Muscle of leg (tissue), 11 donors: Measurements from ENCODE around the gene PCSK5. TPM values are rescaled to one million over a fixed set of nuclear protein-coding genes. Genes with fewer than 3 reads are reported as not detected.

Source experiments
- DNase-seq: peaks from one replicate; pipeline ENCODE4 v3.0.0; 2013
- H3K27ac ChIP-seq: one replicate; pipeline ENCODE4 v1.5.1; 2013; ENCODE audit warnings: mild to moderate bottlenecking, low read length, control low read depth
- H3K27me3 ChIP-seq: one replicate; pipeline ENCODE4 v1.6.1; 2013; ENCODE audit warnings: low read length; ENCODE audit not compliant: control insufficient read depth, insufficient read depth
- H3K36me3 ChIP-seq: one replicate; pipeline ENCODE4 v1.6.1; 2013; ENCODE audit warnings: low read length; ENCODE audit not compliant: control insufficient read depth, insufficient read depth
- H3K4me1 ChIP-seq: one replicate; pipeline ENCODE4 v1.6.1; 2013; ENCODE audit warnings: low read length; ENCODE audit not compliant: control insufficient read depth, insufficient read depth
- H3K4me3 ChIP-seq: one replicate; pipeline ENCODE4 v1.5.1; 2013; ENCODE audit warnings: low read length, control low read depth
- H3K9me3 ChIP-seq: replicated peaks from 2 replicates; pipeline ENCODE4 v1.6.1; 2013; ENCODE audit warnings: low read depth, low read length; ENCODE audit not compliant: control insufficient read depth
- WGBS: methylation state at CpG from one replicate; pipeline ENCODE4 v1.1.5; 2013; ENCODE audit warnings: missing lambda C conversion rate; ENCODE audit not compliant: insufficient coverage; 5-methylcytosine and 5-hydroxymethylcytosine counted together
- polyA plus RNA-seq, 8 donors: library from polyadenylated mRNA; unstranded; fragments of 120-200 nt; gene quantifications; one replicate each; pipeline versions ENCODE4 v1.2.1 to v1.2.3, GENCODE V29; 2013; ENCODE audit warnings: inconsistent platforms in 1 of 8, low replicate concordance in 1 of 8; ENCODE audit not compliant: insufficient read length in 8 of 8, insufficient read depth in 1 of 8
- total RNA-seq: library from RNA; stranded (reverse); fragments of 120-200 nt; gene quantifications from one replicate; pipeline ENCODE4 v1.2.4, GENCODE V29; 2013

Gene PCSK5
- total and polyA plus RNA-seq, 9 donors, result 12.9 to 22.1 (median 16.7) TPM

GRCh38 chr9:76341616-76342015, 451.1 kb downstream of the PCSK5 start:
- Histone ChIP-seq H3K4me1 (no peaks in the 10 kb centered on the region), H3K27ac (no peak overlapping the region), H3K4me3 (no peak overlapping the region), H3K27me3 (no peaks in the 10 kb centered on the region), H3K9me3 (no peaks in the 10 kb centered on the region), H3K36me3 (no peaks in the 10 kb centered on the region)
- WGBS, result 100% methylated on average over 1 of the region's 1 CpG
- no peak for DNase-seq

- no peaks in the 10 kb centered on the region for H3K36me3 ChIP-seq
- H3K27ac ChIP-seq, result no peak overlapping the region
- H3K4me1 ChIP-seq, result no peaks in the 10 kb centered on the region
- no CpG with 5 or more reads among the region's 1 CpG for WGBS
- H3K9me3 ChIP-seq, result no peaks in the 10 kb centered on the region
- no peak overlapping the region for H3K4me3 ChIP-seq
- H3K27me3 ChIP-seq, result no peaks in the 10 kb centered on the region
- no peak for DNase-seq
These were observed 451.7 kb downstream of the PCSK5 start for GRCh38 chr9:76342201-76342600.

GRCh38 chr9:76342858-76343257, 452.4 kb downstream of the PCSK5 start:
- no peak overlapping the region for H3K27ac ChIP-seq
- H3K4me3 ChIP-seq, result no peak overlapping the region
- no peak for DNase-seq
- no peaks in the 10 kb centered on the region for H3K36me3 ChIP-seq
- no peaks in the 10 kb centered on the region for H3K9me3 ChIP-seq
- no CpG with 5 or more reads among the region's 2 CpGs for WGBS
- no peaks in the 10 kb centered on the region for H3K27me3 ChIP-seq
- no peaks in the 10 kb centered on the region for H3K4me1 ChIP-seq

DNA sequence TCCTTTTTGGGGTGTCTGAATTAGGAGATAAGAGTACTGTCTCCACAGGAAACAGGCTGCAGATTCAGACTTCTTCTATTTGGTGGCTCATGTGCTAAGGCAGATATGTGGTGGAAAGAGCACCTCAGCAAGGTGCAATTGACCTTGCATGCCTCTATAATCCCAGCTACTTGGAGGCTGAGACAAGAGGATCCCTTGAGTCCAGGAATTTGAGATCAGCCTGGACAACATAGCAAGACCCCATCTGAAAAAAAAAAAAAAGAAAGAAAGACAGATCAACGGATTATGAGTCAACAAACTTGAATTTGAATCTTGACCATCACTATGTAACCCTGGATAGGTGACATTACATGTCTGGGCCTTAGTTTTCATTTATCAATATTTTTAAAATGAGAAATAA, 459.4 kb downstream of the PCSK5 start:
- no peak overlapping the region for H3K27ac ChIP-seq
- no peak for DNase-seq
- no peaks in the 10 kb centered on the region for H3K9me3 ChIP-seq
- no CpG with 5 or more reads among the region's 1 CpG for WGBS
- no peak overlapping the region for H3K4me3 ChIP-seq
- no peaks in the 10 kb centered on the region for H3K27me3 ChIP-seq
- no peaks in the 10 kb centered on the region for H3K36me3 ChIP-seq
- no peaks in the 10 kb centered on the region for H3K4me1 ChIP-seq

GRCh38 chr9:76351006-76351405, 460.5 kb downstream of the PCSK5 start:
- Histone ChIP-seq H3K36me3 (no peaks in the 10 kb centered on the region), H3K4me1 (no peaks in the 10 kb centered on the region), H3K4me3 (no peak overlapping the region), H3K9me3 (no peaks in the 10 kb centered on the region), H3K27me3 (no peaks in the 10 kb centered on the region), H3K27ac (no peak overlapping the region)
- no CpG with 5 or more reads among the region's 3 CpGs for WGBS
- no peak for DNase-seq

GRCh38 chr9:76352026-76352620, 461.6 kb downstream of the PCSK5 start:
- no peak overlapping the region for H3K27ac ChIP-seq
- no peak overlapping the region for H3K4me3 ChIP-seq
- H3K4me1 ChIP-seq, result no peaks in the 10 kb centered on the region
- WGBS, result no CpG with 5 or more reads among the region's 4 CpGs
- no peak for DNase-seq
- H3K36me3 ChIP-seq, result no peaks in the 10 kb centered on the region
- no peaks in the 10 kb centered on the region for H3K9me3 ChIP-seq
- H3K27me3 ChIP-seq, result no peaks in the 10 kb centered on the region

GRCh38 chr9:76353280-76353679, 462.8 kb downstream of the PCSK5 start:
- no peak for DNase-seq
- Histone ChIP-seq H3K27me3 (no peaks in the 10 kb centered on the region), H3K9me3 (no peaks in the 10 kb centered on the region), H3K27ac (no peak overlapping the region), H3K4me3 (no peak overlapping the region), H3K36me3 (no peaks in the 10 kb centered on the region), H3K4me1 (no peaks in the 10 kb centered on the region)
- WGBS, result 83% methylated on average over 4 of the region's 5 CpGs

DNA sequence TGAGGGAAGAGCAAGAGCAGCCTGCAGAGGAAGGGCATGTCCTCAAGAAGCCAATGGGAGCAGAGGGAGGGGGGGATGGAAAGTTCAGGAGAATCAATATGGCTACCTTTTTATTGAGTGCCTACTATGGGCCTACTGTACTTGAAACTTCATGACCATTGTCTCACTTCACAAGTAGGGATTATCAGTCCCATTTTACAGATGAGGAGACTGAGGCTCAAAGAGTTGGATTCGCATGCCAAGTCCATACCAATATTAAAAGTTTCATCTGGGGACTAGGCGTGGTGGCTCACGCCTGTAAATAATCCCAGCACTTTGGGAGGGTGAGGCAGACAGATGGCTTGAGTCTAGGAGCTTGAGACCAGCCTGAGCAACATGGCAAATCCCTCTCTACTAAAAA, 463.7 kb downstream of the PCSK5 start:
- Histone ChIP-seq H3K9me3 (no peaks in the 10 kb centered on the region), H3K4me1 (no peaks in the 10 kb centered on the region), H3K27me3 (no peaks in the 10 kb centered on the region), H3K36me3 (no peaks in the 10 kb centered on the region), H3K27ac (no peak overlapping the region), H3K4me3 (no peak overlapping the region)
- no peak for DNase-seq
- WGBS, result no CpG with 5 or more reads among the region's 3 CpGs

DNA sequence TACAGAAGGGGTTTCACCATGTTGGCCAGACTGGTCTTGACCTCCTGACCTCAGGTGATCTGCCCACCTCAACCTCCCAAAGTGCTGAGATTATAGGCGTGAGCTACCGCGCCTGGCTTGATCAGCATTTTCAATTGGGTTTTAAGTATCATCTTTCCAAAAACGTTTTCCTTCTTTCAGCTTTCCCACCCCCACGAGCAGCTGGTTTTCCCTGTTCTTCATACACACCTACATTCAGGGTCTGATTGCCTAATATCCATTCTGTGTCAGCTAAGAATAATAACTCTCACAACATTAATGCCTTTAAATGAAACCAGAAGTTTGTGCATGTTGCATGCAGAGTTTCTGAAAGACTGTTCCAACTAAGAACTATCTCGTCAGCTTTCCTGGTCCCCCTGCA, 465.4 kb downstream of the PCSK5 start:
- Histone ChIP-seq H3K9me3 (no peaks in the 10 kb centered on the region), H3K27ac (no peak overlapping the region), H3K4me1 (no peaks in the 10 kb centered on the region), H3K27me3 (no peaks in the 10 kb centered on the region), H3K36me3 (no peaks in the 10 kb centered on the region), H3K4me3 (no peak overlapping the region)
- 64% methylated on average over 6 of the region's 6 CpGs for WGBS
- DNase-seq, result no peak

GRCh38 chr9:76357555-76357954, 467.1 kb downstream of the PCSK5 start:
- H3K27me3 ChIP-seq, result no peaks in the 10 kb centered on the region
- WGBS, result no CpG with 5 or more reads among the region's 1 CpG
- no peaks in the 10 kb centered on the region for H3K4me1 ChIP-seq
- no peak for DNase-seq
- no peak overlapping the region for H3K4me3 ChIP-seq
- no peaks in the 10 kb centered on the region for H3K9me3 ChIP-seq
- H3K27ac ChIP-seq, result no peak overlapping the region
- H3K36me3 ChIP-seq, result no peaks in the 10 kb centered on the region

DNA sequence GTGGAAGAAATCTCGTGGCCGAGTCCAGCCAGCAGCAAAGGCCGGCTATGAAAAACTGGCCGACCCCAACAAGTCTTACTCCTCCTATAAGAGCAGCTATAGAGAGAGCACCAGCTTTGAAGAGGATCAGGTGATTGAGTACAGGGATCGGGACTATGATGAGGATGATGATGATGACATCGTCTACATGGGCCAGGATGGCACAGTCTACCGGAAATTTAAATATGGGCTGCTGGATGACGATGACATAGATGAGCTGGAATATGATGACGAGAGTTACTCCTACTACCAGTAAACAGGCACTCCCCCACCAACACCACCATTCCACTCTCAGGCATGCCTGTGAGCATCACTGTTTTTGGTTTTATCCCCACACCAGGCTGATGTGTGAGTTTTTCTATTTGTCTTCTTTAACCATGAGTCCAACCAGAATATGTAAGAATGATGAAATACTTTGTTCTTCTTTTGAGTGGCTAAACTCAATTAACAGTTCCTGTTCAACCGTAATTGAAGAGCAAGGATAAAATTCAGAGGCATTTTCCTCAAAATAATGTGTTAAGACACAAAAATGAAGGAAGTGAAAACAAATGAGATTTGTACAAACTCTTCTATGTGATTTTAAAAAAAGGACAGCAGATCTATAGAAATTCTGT, 468.3 kb downstream of the PCSK5 start:
- Histone ChIP-seq H3K4me1 (no peaks in the 10 kb centered on the region), H3K9me3 (no peaks in the 10 kb centered on the region), H3K4me3 (no peak overlapping the region), H3K27me3 (no peaks in the 10 kb centered on the region), H3K27ac (no peak overlapping the region), H3K36me3 (no peaks in the 10 kb centered on the region)
- DNase-seq, result no peak
- no CpG with 5 or more reads among the region's 10 CpGs for WGBS
